Tibial nerve (tissue), 4 donors: Measurements from ENCODE around the gene FOXR2. TPM values are rescaled to one million over a fixed set of nuclear protein-coding genes. Genes with fewer than 3 reads are reported as not detected.

Experiments used
- DNase-seq, 2 donors: peaks; one replicate each; pipeline ENCODE4 v3.0.0-alpha.2; 2019; ENCODE audit warnings: low spot score in 2 of 2
- H3K27ac ChIP-seq, 4 donors: fragments of 200-600 bp; sonication (generic) in 3 of 4; one replicate each; pipeline ENCODE4 v1.5.1; 2017 to 2019; ENCODE audit warnings: mild to moderate bottlenecking in 1 of 4
- H3K27me3 ChIP-seq, 2 donors: fragments of 200-600 bp; sonication (generic) in 1 of 2; one replicate each; pipeline versions ENCODE4 v1.5.1 to v1.6.0; 2017 to 2019
- H3K36me3 ChIP-seq, 3 donors: fragments of 200-600 bp; sonication (generic); one replicate each; pipeline ENCODE4 v1.5.1; 2018 to 2019
- H3K4me1 ChIP-seq, 4 donors: fragments of 200-600 bp; sonication (generic) in 3 of 4; one replicate each; pipeline ENCODE4 v1.5.1; 2017 to 2019
- H3K4me3 ChIP-seq, 4 donors: fragments of 200-600 bp; sonication (generic) in 3 of 4; one replicate each; pipeline ENCODE4 v1.5.1; 2017 to 2019; ENCODE audit warnings: mild to moderate bottlenecking in 1 of 4, moderate library complexity in 1 of 4
- H3K9me3 ChIP-seq, 4 donors: fragments of 200-600 bp; sonication (generic) in 3 of 4; one replicate each; pipeline ENCODE4 v1.5.1; 2017 to 2019
- EP300 ChIP-seq, 2 donors: sonication (generic); formaldehyde crosslinking; IDR thresholded peaks; one replicate each; pipeline ENCODE4 v1.6.1; 2017; ENCODE audit warnings: antibody characterized with exemption in 2 of 2, mild to moderate bottlenecking in 1 of 2
- POLR2A ChIP-seq, 2 donors: fragments of 450-650 bp; IDR thresholded peaks; one replicate each; pipeline ENCODE4 v1.6.1; 2017; ENCODE audit warnings: antibody characterized with exemption in 2 of 2, mild to moderate bottlenecking in 2 of 2, moderate library complexity in 2 of 2
- WGBS, 2 donors: methylation state at CpG; one replicate each; pipeline ENCODE4 v1.1.5; 2018; 5-methylcytosine and 5-hydroxymethylcytosine counted together
- total RNA-seq, 4 donors: library from RNA; depleted of rRNA; stranded (reverse); fragments of >200 nt; gene quantifications; one replicate each; pipeline ENCODE4 v1.1.0, GENCODE V29; 2016
- TF ChIP-seq, protein P1 (sequence below), 5 experiments: fragments of 200-600 bp in 3 of 5; fragments of 450-650 bp in 2 of 5; sonication (generic) in 3 of 5; IDR thresholded peaks; one replicate each; pipeline ENCODE4 v1.5.1; 2016 to 2019; ENCODE audit warnings: antibody characterized with exemption in 5 of 5, mild to moderate bottlenecking in 3 of 5, moderate library complexity in 2 of 5

Gene FOXR2
- total RNA-seq, 4 donors from 2014 or later = not detected

DNA sequence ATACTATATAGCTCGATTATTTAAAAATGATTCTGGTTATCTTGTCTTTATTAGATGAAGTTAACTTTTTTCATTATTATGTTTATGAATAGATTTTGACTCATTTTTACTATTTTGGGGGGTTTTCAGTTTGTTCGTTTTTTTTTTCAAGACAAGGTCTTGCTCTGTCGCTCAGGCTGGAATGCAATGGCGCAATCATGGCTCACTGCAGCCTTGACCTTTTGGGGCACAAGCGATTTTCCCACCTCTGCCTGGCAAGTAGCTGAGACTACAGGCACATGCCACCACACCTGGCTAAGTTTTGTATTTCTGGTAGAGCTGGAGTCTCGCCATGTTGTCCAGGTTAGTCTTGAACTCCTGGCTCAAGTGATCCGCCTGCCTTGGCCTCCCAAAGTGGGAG is 24.9 kb upstream of the FOXR2 start:
- Histone ChIP-seq H3K4me1 (no peaks in the 10 kb centered on the region), H3K27ac (no peak overlapping the region), H3K27me3 (no peaks in the 10 kb centered on the region), H3K4me3 (no peak overlapping the region), H3K36me3 (no peaks in the 10 kb centered on the region), H3K9me3 (peaks cover 0 to 3% (median 0%) of the 10 kb centered on the region in 4 donors)
- 70 to 83% methylated on average over 6 to 7 of the region's 7 CpGs for WGBS, 2 donors
- TF ChIP-seq EP300 (IDR thresholded peaks at IDR 0.05) (no peak), POLR2A (IDR thresholded peaks at IDR 0.05) (no peak)
- TF ChIP-seq, protein P1, sequence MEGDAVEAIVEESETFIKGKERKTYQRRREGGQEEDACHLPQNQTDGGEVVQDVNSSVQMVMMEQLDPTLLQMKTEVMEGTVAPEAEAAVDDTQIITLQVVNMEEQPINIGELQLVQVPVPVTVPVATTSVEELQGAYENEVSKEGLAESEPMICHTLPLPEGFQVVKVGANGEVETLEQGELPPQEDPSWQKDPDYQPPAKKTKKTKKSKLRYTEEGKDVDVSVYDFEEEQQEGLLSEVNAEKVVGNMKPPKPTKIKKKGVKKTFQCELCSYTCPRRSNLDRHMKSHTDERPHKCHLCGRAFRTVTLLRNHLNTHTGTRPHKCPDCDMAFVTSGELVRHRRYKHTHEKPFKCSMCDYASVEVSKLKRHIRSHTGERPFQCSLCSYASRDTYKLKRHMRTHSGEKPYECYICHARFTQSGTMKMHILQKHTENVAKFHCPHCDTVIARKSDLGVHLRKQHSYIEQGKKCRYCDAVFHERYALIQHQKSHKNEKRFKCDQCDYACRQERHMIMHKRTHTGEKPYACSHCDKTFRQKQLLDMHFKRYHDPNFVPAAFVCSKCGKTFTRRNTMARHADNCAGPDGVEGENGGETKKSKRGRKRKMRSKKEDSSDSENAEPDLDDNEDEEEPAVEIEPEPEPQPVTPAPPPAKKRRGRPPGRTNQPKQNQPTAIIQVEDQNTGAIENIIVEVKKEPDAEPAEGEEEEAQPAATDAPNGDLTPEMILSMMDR (IDR thresholded peaks at IDR 0.05) = no peak
- DNase-seq = no peak

DNA sequence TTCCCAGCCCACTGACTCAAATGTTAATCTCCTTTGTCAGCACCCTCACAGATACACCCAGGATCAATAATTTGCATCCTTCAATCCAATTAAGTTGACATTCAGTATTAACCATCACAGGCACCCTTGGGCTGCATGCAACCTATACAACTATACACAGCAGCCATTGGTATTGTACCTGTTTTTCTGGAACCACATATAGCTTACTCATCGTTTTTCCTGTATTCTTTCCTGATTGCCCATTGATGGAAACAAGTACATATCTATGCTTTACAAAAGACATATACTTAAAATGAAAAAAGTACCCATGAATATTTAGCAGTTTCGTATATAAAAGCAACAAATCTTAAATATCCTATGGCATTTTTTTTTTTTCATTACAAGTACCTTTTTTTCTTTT is 3.7 kb upstream of the FOXR2 start:
- H3K27ac ChIP-seq = no peak overlapping the region
- H3K4me1 ChIP-seq = no peaks in the 10 kb centered on the region
- no peaks in the 10 kb centered on the region for H3K27me3 ChIP-seq
- no peak for DNase-seq
- H3K9me3 ChIP-seq = no peaks in the 10 kb centered on the region
- no peak overlapping the region for H3K4me3 ChIP-seq
- 41 to 48% methylated on average over 2 of the region's 2 CpGs for WGBS, 2 donors
- H3K36me3 ChIP-seq = no peaks in the 10 kb centered on the region
- no peak for TF ChIP-seq POLR2A (IDR thresholded peaks at IDR 0.05)
- TF ChIP-seq EP300 (IDR thresholded peaks at IDR 0.05) = no peak
- TF ChIP-seq, protein P1 (IDR thresholded peaks at IDR 0.05) = no peak

DNA sequence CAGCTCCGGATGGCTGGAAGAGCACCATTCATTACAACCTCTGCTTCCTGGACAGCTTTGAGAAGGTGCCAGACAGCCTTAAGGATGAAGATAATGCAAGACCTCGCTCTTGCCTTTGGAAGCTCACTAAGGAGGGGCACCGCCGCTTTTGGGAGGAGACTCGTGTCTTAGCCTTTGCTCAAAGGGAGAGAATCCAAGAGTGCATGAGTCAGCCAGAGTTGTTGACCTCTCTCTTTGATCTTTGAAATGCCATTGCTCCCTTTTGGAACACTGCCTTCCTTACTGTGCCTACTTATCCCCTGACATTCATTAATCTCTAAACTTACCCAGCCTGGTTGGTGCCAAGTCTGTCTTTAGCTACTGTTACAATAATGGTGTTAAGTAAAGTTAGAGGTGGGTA is 1.2 kb downstream of the FOXR2 start:
- Histone ChIP-seq H3K36me3 (no peaks in the 10 kb centered on the region), H3K4me3 (no peak overlapping the region), H3K27ac (no peak overlapping the region), H3K9me3 (no peaks in the 10 kb centered on the region), H3K4me1 (no peaks in the 10 kb centered on the region), H3K27me3 (peaks cover 0 to 4% of the 10 kb centered on the region in 2 donors)
- DNase-seq = no peak
- no peak for TF ChIP-seq EP300 (IDR thresholded peaks at IDR 0.05)
- no peak for TF ChIP-seq POLR2A (IDR thresholded peaks at IDR 0.05)
- TF ChIP-seq, protein P1 (IDR thresholded peaks at IDR 0.05) = no peak
- 63 to 68% methylated on average over 5 of the region's 5 CpGs for WGBS, 2 donors

DNA sequence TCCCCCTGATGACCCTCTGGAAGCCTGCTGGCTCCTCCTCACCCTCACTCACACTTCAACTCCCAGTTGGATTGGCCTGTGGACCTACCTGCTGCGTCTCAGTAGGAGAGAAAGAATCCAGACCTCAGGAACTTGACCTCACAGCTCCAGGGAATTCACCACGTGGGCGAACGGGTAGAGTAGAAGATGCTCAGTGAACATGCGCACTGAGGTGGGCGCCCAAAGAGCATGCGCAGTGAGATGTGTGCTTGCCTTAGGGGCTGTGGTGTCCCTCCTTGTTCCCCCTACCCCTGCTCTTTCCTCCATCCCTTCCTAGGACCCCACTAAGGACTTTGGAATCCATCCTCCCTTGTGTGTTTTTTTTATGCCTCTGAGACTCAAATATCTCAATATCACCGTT is 12.9 kb downstream of the FOXR2 start:
- H3K27me3 ChIP-seq = no peaks in the 10 kb centered on the region
- no peaks in the 10 kb centered on the region for H3K4me1 ChIP-seq
- 74 to 82% methylated on average over 8 of the region's 8 CpGs for WGBS, 2 donors
- H3K27ac ChIP-seq = no peak overlapping the region
- no peak for DNase-seq
- TF ChIP-seq POLR2A (IDR thresholded peaks at IDR 0.05) = no peak
- no peak for TF ChIP-seq EP300 (IDR thresholded peaks at IDR 0.05)
- TF ChIP-seq, protein P1 (IDR thresholded peaks at IDR 0.05) = no peak
- no peaks in the 10 kb centered on the region for H3K9me3 ChIP-seq
- no peaks in the 10 kb centered on the region for H3K36me3 ChIP-seq
- H3K4me3 ChIP-seq = no peak overlapping the region

DNA sequence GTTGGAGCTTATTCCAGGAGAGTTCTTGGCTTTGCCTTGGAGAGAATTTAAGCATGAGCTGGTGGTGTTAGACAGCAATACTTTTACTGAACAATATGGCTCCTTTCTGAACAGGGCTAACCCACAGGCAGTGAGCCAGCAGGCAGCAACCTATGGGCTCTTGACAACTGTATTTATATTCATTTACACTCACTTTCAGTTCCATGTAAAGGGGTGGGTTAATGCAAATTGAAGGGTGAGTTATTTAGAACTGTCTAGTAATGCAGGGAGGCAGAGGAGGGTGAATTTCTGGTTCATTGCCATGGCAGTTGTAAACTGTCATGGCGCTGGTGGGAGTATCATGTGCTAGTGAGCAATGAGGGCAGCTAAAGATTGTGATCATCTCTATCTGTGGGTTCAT is 15.7 kb downstream of the FOXR2 start:
- TF ChIP-seq, protein P1 (IDR thresholded peaks at IDR 0.05) = no peak
- TF ChIP-seq POLR2A (IDR thresholded peaks at IDR 0.05) = no peak
- TF ChIP-seq EP300 (IDR thresholded peaks at IDR 0.05) = no peak
- WGBS, 2 donors = 42 to 75% methylated on average over 1 of the region's 1 CpG

More for the DNA sequence above, 15.7 kb downstream of the FOXR2 start:
- DNase-seq = no peak
- no peaks in the 10 kb centered on the region for H3K27me3 ChIP-seq
- H3K27ac ChIP-seq = no peak overlapping the region
- no peak overlapping the region for H3K4me3 ChIP-seq
- no peaks in the 10 kb centered on the region for H3K36me3 ChIP-seq
- H3K4me1 ChIP-seq = no peaks in the 10 kb centered on the region
- H3K9me3 ChIP-seq = no peaks in the 10 kb centered on the region
